GM21515 (cell line): ENCODE measurements around the gene RGSL1.
A peak's percentile ranks its signal among the peaks of the same experiment; 100 is the strongest.

Source experiments
- ATAC-seq: cut with Tn5 transposase; IDR thresholded peaks from one replicate; pipeline ENCODE4 v1.9.1; 2021; ENCODE audit not compliant: unreplicated experiment

RGSL1 gene

DNA sequence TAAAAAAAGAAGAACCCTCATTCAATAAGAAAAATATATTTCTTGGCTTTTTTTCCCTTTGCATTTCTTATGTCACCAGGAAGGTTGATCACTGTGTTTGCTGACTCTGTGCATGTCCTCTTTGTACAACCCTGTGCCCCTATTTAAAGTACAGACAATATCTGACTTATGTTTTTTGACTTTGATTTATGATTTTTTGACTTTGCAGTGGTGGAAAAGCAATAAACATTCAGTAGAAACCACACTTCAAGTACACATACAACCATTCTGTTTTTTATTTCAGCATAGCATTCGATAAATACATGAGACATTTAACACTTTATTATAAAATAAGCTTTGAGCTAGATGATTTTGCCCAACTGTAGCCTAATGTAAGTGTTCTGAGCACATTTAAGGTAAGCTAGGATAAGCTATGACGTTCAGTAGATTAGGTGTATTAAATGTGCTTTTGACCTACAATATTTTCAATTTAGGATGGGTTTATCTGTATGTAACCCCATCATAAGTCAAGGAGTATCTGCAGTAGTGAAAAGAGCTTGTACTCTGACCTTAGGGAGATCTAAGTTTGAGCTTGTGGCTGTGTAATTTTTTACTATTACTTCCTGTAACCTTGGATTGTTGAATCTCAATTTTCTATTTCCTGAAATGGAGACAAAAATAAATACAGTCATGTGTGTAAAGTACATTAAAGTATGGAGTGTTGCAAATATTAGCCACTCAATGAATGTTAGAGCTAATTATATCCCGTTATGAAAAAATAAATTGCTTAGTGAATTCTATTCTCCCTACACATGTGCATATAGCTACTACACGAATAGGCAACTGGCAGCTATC is 137.9 kb downstream of the RGSL1 start:
- peak; percentile 29 for ATAC-seq

DNA sequence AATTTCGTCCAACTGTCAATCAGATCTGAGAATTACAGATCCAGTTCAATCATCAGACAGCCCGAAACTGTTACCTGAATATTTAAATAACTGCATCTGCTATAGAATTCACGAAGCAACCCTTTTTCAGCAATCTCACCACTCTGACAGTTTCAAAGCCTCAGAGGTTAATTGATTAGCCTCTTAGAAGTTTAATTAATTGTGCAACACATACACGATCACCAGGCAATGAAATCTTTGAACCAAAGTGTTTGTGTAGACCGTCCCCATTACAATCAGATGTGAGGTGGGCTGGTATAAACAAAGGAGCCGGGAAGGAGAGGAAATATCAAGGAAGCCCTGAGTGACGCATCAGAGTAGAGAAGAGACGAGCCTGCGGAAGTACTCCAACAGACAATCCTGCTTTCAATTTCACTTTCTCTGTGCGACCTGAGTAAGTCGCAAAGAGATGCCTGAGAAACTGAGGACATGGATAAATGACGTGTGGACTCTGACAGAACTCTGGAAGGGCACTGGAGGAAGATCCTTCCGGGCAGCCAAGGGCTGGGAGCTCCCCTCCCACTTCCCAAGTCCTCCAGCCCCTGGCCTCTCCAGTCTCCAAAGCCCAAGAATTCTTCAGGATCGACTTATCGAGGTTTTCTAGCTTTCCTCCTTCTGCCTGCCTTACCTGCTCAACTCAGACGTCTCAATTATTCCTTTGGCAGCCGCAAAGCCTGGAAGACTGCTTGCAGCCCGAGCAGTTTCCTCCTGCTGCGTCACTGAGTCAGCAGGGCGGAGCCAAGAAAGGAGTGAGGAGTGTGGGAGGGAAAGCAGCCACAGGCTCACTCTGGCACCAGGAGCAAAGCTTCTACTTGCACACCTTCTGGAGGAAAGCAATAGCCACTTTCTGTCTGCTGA is 138.8 kb downstream of the RGSL1 start, which contains the start of gene RNASEL:
TSS of gene RNASEL (minus strand) at position 757 of the 897 bp plus-strand sequence. CDS start 2,450 bp downstream, outside the sequence.
- ATAC-seq, result peak; percentile 86

DNA sequence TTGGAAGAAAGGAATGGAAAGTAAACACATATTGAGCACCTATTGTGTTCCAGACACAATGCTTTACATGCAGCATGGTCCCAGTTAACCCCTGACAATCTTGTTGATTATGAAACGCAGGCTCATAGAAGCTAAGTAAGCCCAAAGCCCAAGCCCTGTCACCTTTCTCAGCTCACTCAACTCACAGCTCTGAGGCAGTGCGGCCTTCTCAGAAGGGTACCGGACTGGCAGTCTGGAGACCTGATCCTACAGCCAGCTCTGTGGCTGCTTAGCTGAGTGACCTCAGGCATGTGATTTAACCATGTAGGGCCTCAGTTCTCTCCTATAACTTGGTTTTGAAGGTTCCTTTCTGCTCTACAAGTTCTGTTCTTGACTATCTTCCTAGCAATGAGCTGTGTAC is 139.6 kb downstream of the RGSL1 start:
- ATAC-seq, result no peak

DNA sequence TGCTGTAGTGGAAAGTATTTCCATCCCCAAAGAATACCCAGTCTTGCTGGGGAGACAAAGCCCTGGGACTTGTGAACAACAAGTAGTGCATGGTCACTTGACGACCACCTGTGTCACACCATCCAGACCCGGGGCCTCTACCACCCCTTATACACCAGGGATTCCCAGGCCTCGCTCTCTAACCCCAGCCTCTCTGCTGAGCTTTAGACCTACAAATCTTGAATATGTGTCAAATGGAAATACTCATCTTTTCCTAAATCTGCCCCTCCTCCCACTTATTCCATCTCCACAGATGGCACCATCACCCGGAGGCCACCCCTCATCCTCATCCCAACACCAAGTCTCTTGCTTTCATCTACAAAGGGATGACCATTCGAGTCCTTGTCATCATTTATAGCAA is 140.0 kb downstream of the RGSL1 start:
- no peak for ATAC-seq

DNA sequence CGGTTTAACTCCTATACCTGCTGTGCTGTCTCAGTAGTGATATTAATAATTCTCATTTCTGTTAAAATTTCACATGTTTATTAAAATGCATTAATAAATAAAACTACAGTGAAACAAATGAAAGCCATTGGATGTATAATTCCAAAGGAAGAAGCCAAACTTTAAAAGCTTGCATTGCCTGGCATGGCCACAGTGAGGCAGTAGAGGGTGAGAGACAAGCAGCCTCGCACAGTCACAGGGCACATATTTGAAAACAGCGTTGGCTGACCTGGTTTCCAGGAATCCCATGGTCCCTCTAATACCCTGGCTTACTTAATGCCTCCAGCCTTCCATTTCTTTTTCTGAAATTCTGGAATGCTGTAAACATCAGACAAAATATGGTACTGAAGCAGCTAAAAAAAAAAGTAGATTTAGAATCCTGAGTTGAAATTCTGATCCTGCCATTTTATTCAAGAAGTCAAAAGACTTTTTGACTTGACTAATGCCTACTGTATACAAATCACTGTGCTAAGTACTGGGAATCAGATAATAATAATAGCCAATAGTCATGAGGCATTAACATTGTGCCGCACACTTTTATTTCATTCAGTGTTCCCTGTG is 145.8 kb downstream of the RGSL1 start:
- ATAC-seq, result no peak

DNA sequence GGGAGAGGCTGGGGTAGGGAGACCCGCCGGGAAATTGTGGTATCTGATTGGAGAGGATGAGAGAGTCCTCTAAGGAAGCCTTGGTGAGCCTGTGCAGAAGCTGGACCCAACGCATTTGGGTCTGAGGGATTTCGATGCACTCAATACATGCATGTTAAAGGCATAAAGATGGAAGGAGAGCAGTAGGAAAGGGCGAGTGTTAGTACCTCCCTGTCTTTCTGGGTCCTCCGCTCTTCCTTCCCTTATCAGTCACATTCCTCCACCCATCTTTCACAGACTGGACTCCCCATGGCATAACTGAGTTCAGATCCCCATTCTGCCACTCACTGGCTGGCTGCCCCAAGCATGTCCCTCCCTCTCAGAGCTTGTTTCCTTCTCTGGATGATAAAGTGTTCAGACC is 147.0 kb downstream of the RGSL1 start:
- ATAC-seq, result no peak

DNA sequence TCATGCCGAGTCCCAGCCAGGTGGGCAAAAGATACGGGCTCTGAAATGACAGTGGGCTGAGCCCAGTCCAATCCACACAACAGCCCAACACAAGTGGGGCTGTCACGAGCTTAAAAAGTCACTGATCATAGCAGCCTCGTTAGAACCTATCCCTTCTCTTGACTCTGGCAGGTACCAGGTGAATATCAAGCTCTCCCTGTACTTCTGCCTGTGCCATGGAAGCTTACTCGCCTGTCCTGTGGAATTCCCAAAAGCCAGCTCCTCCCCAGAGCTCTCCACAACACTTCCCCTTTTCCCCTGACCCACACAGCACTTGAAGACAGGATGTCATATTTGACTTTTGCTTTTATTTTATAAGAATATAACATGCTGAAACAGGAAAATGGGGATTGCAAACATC is 148.3 kb downstream of the RGSL1 start:
- ATAC-seq, result no peak

DNA sequence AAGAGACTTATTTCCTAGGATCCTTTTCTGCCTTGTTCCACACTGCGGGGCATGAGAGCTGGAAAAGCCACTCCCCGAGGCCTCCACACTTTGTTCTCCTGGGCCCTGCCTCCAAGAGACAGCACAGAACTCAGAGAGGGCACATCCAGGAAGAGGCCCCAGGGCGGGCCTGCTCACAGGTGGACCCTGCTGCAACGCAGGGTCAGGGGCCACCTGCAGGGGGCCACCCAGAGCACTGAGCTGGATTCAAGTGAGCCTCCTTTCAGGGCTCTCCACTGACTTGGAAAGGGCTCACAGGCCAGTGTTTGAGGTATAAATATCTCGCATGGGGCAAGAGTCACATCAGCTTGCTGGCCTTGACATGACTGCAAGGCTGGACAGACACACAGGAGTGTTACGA is 149.4 kb downstream of the RGSL1 start:
- no peak for ATAC-seq

DNA sequence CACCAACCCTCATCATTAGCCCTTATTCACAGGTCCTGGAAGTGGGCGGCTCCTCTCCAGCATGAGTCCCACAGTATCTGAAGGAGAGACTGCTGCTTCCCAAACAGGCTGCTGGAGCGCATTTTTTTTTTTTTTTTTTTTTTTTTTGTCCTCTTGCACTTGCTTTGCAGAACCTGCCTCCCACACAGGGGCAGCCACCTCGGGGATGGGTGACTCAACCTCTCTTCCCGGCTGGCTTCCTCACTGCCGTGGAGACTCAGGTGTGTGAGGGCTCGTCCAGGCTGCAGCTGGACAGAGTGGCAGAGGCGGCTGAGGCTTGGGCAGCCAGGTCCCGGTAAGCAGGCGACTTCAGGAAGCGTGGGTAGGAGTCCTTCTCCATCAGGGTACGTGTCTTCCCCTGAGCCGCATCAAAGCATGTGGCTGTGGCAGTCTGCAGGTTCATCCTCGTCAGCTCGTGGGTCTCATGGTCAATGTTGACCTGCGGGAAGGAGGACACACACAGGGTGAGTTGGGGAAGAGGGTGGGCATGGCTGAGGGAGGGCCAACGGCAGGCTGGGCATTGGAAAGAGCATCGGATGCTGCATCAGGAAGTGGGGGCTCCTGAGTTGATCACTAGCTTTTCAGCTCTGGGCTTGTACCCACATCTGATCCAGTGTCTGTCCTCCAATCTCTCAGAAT is 150.2 kb downstream of the RGSL1 start:
- no peak for ATAC-seq

DNA sequence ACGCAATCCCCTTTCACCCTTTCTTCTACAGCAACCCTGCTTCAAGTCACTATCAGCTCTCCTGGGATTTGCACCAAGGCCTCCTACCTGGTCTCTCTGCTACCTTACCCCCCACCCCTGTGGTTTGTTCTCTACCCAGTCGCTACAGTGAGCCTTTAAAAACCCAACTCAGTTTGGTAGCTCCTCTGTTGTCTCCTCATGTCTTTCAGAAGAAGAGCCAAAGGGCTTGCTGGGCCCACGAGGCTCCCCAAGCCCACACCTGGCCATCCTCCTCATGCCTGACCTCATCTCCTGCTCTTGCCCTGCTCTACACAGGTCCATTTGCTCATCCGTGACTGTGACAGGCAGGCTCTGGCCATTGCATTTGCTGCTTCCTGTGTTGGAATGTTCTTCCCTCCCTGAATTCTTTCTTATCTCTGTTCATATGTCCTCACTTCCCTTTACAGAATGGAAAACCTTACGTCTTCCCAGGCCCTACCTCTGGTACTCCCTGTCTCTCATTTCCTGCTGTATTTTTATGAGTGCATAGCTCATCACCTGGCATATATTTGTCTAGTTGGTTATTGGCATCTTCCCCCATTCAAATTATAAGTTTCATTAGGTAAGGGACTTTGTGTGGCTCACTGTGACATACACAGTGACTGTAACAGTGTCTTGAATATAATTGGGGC is 150.9 kb downstream of the RGSL1 start:
- ATAC-seq, result no peak

DNA sequence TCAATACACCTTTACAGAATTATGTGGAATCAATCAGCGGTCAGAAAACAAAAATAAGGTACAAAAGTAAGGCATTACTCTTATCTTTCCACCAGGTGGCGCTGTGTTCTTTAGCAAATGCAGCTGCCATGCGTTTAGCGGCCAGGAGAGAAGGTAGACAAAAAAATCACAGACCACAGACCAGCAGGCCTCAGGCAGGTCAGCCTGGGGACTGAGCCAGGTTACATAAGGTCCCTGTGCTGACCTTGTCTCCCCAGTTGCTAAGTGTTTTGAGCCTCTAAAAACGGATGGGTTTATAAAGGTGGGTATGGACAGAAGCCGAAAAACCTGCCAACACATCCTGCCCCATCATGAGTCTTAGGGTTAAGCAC is 151.5 kb downstream of the RGSL1 start:
- ATAC-seq, result no peak

DNA sequence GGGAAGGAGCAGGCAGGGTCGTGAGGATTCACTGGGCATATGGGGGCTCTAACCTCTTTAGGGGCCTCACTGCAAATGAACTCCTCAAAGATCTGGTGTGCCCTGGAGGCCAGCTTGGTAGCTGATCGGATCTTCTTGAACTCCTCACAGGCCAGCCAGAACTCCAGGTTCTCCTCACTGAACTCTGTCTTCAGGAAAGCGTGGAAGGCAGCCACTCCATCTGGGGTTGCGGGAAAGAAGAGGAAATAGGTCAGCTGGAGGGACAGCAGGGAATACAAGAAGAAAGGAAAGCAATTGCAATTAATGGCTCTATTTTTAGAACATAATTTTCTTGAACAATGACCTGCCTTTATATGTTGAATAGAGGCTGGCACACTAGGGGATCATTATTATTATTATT is 152.0 kb downstream of the RGSL1 start:
- no peak for ATAC-seq

DNA sequence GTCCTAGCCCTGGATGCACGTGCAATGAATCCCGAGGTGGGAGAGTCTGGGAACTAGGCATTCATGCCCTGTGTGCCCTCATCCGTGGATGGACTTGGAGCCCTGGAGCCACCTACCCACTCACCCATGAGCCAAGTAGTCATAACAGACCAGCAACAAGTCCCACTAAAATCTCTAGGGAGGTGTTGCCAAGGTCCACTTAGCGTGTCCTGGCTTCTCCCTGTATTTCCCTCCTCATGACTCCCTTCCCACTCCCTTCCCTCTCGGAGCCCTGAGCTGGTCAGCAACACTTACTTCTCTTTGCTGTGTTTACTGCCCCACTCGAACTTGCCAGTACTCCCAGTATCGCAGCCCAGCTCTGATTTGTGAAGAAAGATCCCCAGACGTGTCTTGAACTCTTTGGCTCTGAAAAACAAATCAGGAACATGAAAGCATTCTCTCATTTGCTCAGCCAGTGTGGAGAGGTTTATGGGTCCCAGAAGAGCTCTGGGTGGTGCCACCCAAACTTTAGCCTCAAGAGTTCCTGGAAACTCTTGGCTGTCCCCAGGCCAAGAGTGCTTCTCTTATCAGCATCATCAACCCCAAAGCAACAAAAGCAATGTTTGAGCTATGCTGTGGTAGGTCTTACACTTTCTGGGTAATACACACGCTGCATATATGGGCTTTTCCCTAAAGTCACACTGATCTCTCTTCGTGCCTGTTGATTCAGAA is 153.1 kb downstream of the RGSL1 start:
- ATAC-seq, result no peak

DNA sequence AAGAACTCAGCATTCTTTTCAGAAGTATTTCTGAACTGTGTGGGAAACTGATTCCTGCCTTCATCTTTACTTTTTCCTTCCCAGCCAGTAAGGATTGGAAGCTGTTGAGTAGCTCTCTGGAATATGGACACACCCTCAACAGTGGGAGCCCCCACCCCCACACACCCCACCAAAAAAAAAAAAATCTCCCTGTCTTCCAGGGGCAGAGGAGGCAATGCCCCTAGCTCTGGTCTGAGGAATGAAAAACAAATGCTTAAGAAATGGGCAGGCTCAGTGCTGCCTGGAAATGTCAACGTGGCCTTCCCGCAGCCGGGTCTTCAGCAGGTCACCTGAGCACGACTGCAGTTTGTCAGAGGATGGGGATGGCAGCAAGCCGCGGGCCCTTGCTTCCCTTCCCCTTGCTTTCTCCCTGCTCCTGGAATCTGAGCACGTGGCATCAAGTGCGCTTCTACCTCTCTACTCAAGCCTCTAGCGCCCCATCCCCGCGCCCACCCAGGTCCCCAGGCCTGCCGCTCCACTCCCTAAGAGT is 153.8 kb downstream of the RGSL1 start:
- no peak for ATAC-seq

DNA sequence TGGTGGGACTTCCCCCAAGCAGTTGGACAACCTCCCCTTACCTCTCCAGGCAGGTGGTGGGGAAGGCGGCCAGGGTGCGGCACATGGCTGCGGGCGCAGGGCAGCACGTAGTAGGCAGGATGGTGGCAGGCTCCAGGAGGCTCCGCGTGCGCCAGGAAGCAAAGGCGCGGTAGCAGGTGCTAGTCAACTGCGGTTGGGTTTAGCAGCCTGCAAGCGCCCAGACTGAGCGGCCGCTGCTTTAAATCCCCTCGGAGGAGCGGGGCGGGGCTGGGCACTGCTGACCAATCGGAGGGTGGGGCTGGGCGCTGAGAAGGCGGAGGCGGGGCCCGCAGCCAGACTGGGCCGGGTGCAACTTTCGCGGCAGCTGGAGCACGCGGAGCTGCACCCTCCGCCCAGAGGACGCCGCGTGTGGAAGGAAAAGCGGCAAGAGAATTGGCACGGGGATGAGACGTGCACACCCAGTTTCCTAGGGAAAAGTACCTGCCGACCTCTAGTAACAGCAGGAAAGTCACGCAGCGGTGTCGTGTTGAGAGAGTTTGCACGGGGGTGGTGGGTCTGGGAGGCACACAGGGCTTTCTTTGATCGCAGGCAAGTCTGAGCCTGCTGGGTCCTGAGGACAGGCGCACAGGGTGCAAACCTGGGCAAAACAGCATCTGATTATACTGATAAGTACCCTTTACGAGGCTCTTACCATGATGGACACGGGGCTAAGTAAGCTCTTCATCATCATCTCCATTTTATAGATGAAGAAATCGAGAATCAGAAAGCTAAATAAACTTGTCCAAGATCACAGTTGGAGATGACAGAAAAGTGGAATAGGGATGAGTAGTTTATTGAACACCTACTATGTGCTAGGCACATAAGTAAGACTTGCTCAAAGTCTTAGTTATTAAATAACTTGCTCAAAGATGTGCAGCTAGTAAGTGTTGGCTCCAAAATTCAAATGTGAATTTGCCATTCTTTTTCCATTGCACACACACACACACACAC is 154.5 kb downstream of the RGSL1 start, which contains the start of gene RGS16:
TSS of gene RGS16 (minus strand) at position 215 of the 990 bp plus-strand sequence. CDS start at position 85, 130 bp downstream.
- peak; percentile 91 for ATAC-seq

DNA sequence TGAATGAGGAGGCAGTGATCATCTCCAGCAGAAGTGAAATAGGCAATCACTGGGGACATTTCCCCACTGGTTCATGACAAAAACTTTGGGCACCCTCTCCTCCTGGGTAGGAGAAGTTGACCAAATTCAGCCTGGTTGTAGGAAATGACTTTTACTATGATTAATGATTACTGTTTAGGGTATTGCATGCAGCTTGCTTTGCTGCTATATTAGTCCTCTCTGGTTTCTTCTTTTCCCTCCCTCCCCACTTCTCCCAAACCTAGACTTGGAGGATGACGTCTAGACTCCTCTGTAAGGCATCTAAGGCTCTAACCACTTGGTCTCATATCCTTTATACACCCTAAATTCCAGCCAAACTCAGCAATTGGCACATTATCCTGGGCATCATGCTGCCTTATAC is 157.6 kb downstream of the RGSL1 start:
- ATAC-seq, result no peak

DNA sequence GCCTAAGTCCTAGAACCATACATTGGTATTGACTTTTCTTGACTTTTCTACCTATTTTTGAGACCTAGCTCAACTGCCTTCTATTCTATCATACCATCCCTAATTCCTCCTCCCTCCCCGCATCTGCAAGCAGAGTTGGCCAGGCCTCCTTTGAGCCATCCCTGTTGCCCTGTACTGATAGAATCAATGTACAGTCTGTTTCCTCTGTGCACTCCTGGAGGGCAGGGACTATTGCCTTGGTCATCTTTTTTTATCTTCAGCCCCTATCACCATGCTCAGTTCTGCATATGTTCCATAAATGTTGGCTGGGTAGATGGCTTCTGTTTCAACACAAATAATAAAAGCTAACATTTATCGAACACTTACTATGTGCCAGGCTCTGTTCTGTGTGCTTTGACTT is 158.3 kb downstream of the RGSL1 start:
- ATAC-seq, result no peak
